SJCRH30 (cell line): ENCODE data around the gene TTF2. TPM values are rescaled to one million over a fixed set of nuclear protein-coding genes. Genes with fewer than 3 reads are reported as not detected.

Experiments used
- total RNA-seq: library from RNA; depleted of rRNA; stranded (reverse); fragments of >200 nt; shearing (Covaris generic); gene quantifications from 2 replicates; pipeline ENCODE4 v1.2.3, GENCODE V29; 2014; rRNA removed

The TTF2 gene
- total RNA-seq, 1 experiment from 2014 or later: 58.4 TPM

Other genes starting within 250 kb of the TTF2 start
- 146 and 148 TPM in 2 replicates for gene PTGFRN, start 150.4 kb upstream of the TTF2 start, total RNA-seq
- gene CD101, start 58.6 kb upstream of the TTF2 start, total RNA-seq: 1.7 and 2.3 TPM in 2 replicates
- gene TRIM45, start 61.4 kb downstream of the TTF2 start, total RNA-seq: 15.9 and 16.1 TPM in 2 replicates
- 0.40 and 0.41 TPM in 2 replicates for gene VTCN1, start 150.6 kb downstream of the TTF2 start, total RNA-seq